OCI-M2 (cell line): ENCODE results near the gene SLC27A4.

Source experiments
- DNase-seq: peaks from one replicate; lab custom pipeline; 2025; ENCODE audit not compliant: unreplicated experiment; lab: John Stamatoyannopoulos, UW

The SLC27A4 gene

GRCh38 chr9:128390150-128390812 lies 50.0 kb downstream of the SLC27A4 start:
- no peak for DNase-seq

- DNase-seq = no peak
Observed at GRCh38 chr9:128390813-128391711, 50.7 kb downstream of the SLC27A4 start.

GRCh38 chr9:128391956-128392301 lies 51.6 kb downstream of the SLC27A4 start:
- no peak for DNase-seq

- DNase-seq = no peak
Observed at GRCh38 chr9:128392302-128393144, 52.2 kb downstream of the SLC27A4 start.

- DNase-seq = no peak
Observed at GRCh38 chr9:128393145-128393775, 52.9 kb downstream of the SLC27A4 start.

- DNase-seq = no peak
Observed at GRCh38 chr9:128393970-128394369, 53.6 kb downstream of the SLC27A4 start.

GRCh38 chr9:128394379-128395168 lies 54.2 kb downstream of the SLC27A4 start:
- DNase-seq = no peak

GRCh38 chr9:128396970-128397613 lies 56.8 kb downstream of the SLC27A4 start:
- DNase-seq = no peak

GRCh38 chr9:128397831-128398230 lies 57.5 kb downstream of the SLC27A4 start:
- no peak for DNase-seq

- no peak for DNase-seq
Observed at GRCh38 chr9:128399861-128400260, 59.5 kb downstream of the SLC27A4 start.

- no peak for DNase-seq
Observed at GRCh38 chr9:128404560-128404959, 64.2 kb downstream of the SLC27A4 start.

- DNase-seq = no peak
Observed at GRCh38 chr9:128405077-128405779, 64.9 kb downstream of the SLC27A4 start.

- DNase-seq = no peak
Observed at GRCh38 chr9:128405780-128406171, 65.4 kb downstream of the SLC27A4 start.

GRCh38 chr9:128406848-128407391 lies 66.6 kb downstream of the SLC27A4 start:
- no peak for DNase-seq

GRCh38 chr9:128408963-128409431 lies 68.7 kb downstream of the SLC27A4 start:
- no peak for DNase-seq

GRCh38 chr9:128409450-128409849 lies 69.1 kb downstream of the SLC27A4 start:
- no peak for DNase-seq

- DNase-seq = no peak
Observed at GRCh38 chr9:128409978-128410377, 69.7 kb downstream of the SLC27A4 start.
